Measurements from ENCODE around the gene STRA6. TPM values are rescaled to one million over a fixed set of nuclear protein-coding genes. Genes with fewer than 3 reads are reported as not detected.

STRA6 gene
- total RNA-seq, 1 experiment from 2014 or later, result 8.4 TPM

DNA sequence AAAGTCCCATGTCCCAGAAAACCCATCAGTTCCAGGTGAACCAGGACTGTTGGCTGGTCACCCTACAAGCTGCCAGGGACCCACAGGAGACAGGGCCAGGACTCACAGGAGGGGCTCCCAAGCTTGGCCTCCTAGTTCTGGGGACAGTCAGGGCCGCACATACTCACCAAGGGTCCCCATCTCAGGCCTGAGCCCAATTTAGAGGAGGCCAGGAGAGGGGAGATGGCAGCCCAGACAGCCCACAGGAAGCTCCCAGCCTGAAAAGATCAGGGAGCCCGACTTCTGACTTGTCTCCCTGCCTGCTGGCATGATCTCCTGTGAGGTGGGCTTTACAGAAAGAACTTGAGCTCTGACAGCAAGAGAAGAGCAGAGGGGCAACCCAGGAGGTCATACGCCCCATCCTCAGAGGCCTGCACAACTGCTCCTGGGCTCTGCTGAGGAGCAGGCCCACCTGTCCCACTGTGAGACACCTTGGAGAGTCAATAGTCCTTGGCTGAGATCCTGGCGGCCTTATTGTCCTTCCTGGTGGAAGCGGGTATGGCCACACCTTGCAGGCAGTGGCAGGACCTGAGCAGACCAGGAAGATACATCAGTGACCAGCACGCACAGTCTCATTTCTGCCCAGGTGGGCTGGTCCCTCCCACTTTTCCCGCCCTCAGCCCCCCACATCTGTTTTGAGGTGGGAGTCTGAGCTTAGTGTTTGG is 31.6 kb downstream of the STRA6 start:
- no peak overlapping the region for H3K4me3 Mint-ChIP-seq (ENCODE audit: low read depth, unreplicated experiment)
- H3K27ac Mint-ChIP-seq (ENCODE audit: unreplicated experiment), result no peak overlapping the region
- DNase-seq, result no peak
- no TSS peak for BruUV-seq (replicated peaks)
- no peak for TF ChIP-seq CTCF (IDR thresholded peaks at IDR 0.05; ENCODE audit: unreplicated experiment)
- peaks cover 40% of the 10 kb centered on the region for H3K27me3 Mint-ChIP-seq (ENCODE audit: unreplicated experiment)
- intact Hi-C loops (cut with micrococcal nuclease; ENCODE audit: unreplicated experiment), result no loop called here
- CTCF ChIA-PET, result interaction anchor here (0.7 kb wide), 1 partner anchor 16 kb away, joined by 3 read pairs; no protein-coding TSS in a partner anchor
- H3K9me3 Mint-ChIP-seq (ENCODE audit: low read depth, unreplicated experiment), result no peaks in the 10 kb centered on the region
- H3K36me3 Mint-ChIP-seq (ENCODE audit: insufficient read depth, unreplicated experiment), result peaks cover 7% of the 10 kb centered on the region
- H3K4me1 Mint-ChIP-seq (ENCODE audit: low read depth, unreplicated experiment), result peaks cover 7% of the 10 kb centered on the region

DNA sequence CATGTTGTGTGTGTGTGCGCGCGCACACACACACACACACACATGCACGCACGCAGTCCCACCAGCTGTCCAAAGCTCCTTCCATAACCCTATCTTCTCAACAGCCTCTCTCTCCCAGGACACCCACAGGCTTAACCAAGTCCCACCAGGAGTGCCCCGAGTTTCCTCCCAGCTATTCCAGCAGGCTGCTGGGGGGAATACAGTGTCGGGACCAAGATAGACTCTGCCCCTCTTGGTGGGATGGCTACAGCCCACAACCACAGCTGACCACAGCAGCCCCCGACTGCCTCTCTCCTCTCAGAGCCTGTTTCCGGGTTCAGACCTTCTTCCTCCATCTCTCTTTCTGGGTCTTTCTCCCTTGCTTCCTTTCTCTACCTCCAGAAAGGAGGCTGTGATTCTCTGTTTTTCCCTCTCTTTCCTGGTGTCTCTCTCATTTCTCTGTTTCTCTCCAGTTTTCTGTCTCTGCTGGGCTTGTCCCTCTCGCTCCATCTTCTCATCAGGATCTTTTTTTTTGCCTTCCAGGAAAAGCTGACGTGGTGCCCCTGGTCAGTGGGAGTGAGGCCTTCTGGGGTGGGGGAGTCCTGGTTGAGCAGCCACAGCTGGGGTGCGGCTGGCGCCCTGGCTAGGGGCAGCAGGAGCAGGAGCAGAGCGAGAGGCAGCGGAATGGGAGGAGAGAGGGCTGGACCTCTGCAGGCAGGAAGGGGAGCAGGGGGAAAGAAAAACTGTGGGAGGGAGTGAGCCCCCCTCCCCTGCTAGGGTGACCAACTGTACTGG is 32.3 kb downstream of the STRA6 start:
- H3K4me3 Mint-ChIP-seq (ENCODE audit: low read depth, unreplicated experiment), result no peak overlapping the region
- H3K4me1 Mint-ChIP-seq (ENCODE audit: low read depth, unreplicated experiment), result peaks cover 7% of the 10 kb centered on the region
- no peak for TF ChIP-seq CTCF (IDR thresholded peaks at IDR 0.05; ENCODE audit: unreplicated experiment)
- H3K9me3 Mint-ChIP-seq (ENCODE audit: low read depth, unreplicated experiment), result no peaks in the 10 kb centered on the region
- BruUV-seq (replicated peaks), result no TSS peak
- peak overlapping the region; percentile 21 for H3K27ac Mint-ChIP-seq (ENCODE audit: unreplicated experiment)
- peaks cover 42% of the 10 kb centered on the region for H3K27me3 Mint-ChIP-seq (ENCODE audit: unreplicated experiment)
- peaks cover under 1% of the 10 kb centered on the region for H3K36me3 Mint-ChIP-seq (ENCODE audit: insufficient read depth, unreplicated experiment)
- intact Hi-C loops (cut with micrococcal nuclease; ENCODE audit: unreplicated experiment), result no loop called here
- no peak for DNase-seq
- CTCF ChIA-PET, result interaction anchor here (0.7 kb wide), 1 partner anchor 17 kb away, joined by 3 read pairs; no protein-coding TSS in a partner anchor

DNA sequence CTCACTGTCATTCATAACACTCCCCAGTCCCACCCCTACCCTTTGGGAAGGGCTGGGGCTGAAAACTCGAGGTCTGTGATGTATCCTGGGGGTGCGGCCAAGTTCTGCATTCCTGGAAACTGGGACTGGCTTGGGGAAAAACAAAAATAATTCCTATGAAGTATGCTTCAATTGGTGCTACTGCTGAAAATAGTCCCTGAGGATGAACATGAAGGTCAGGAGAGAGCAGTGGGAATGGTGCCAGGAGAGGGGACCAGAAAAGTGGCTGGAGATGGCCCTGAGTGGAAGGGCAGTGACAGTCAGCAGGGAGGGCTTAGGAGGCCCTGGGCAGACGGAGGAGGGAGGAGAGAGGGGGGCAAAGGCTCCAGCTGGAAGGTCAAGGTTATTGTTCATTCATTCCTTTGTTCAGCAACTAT is 33.9 kb downstream of the STRA6 start:
- Mint-ChIP-seq H3K4me3 (ENCODE audit: low read depth, unreplicated experiment) (no peak overlapping the region), H3K27me3 (ENCODE audit: unreplicated experiment) (peaks cover 58% of the 10 kb centered on the region), H3K9me3 (ENCODE audit: low read depth, unreplicated experiment) (no peaks in the 10 kb centered on the region), H3K27ac (ENCODE audit: unreplicated experiment) (no peak overlapping the region), H3K4me1 (ENCODE audit: low read depth, unreplicated experiment) (peaks cover 7% of the 10 kb centered on the region), H3K36me3 (ENCODE audit: insufficient read depth, unreplicated experiment) (no peaks in the 10 kb centered on the region)
- CTCF ChIA-PET, result interaction anchor here (0.7 kb wide), 1 partner anchor 10 kb away, joined by 6 read pairs; no protein-coding TSS in a partner anchor
- intact Hi-C loops (cut with micrococcal nuclease; ENCODE audit: unreplicated experiment), result no loop called here
- DNase-seq, result no peak
- no TSS peak for BruUV-seq (replicated peaks)
- no peak for TF ChIP-seq CTCF (IDR thresholded peaks at IDR 0.05; ENCODE audit: unreplicated experiment)

- H3K9me3 Mint-ChIP-seq (ENCODE audit: low read depth, unreplicated experiment), result no peaks in the 10 kb centered on the region
- H3K4me3 Mint-ChIP-seq (ENCODE audit: low read depth, unreplicated experiment), result no peak overlapping the region
- no peak overlapping the region for H3K27ac Mint-ChIP-seq (ENCODE audit: unreplicated experiment)
- H3K36me3 Mint-ChIP-seq (ENCODE audit: insufficient read depth, unreplicated experiment), result no peaks in the 10 kb centered on the region
- no peak for DNase-seq
- H3K27me3 Mint-ChIP-seq (ENCODE audit: unreplicated experiment), result peaks cover 66% of the 10 kb centered on the region
- CTCF ChIA-PET, result no interaction called here
- BruUV-seq (replicated peaks), result no TSS peak
- no peak for TF ChIP-seq CTCF (IDR thresholded peaks at IDR 0.05; ENCODE audit: unreplicated experiment)
- intact Hi-C loops (cut with micrococcal nuclease; ENCODE audit: unreplicated experiment), result no loop called here
- H3K4me1 Mint-ChIP-seq (ENCODE audit: low read depth, unreplicated experiment), result no peaks in the 10 kb centered on the region
Observed at GRCh38 chr15:74167891-74168331, 34.7 kb downstream of the STRA6 start.
